ENCODE results near the gene VWA5B2. TPM values are rescaled to one million over a fixed set of nuclear protein-coding genes. Genes with fewer than 3 reads are reported as not detected.

VWA5B2 gene
- total RNA-seq, 1 experiment from 2014 or later = 1.4 TPM

DNA sequence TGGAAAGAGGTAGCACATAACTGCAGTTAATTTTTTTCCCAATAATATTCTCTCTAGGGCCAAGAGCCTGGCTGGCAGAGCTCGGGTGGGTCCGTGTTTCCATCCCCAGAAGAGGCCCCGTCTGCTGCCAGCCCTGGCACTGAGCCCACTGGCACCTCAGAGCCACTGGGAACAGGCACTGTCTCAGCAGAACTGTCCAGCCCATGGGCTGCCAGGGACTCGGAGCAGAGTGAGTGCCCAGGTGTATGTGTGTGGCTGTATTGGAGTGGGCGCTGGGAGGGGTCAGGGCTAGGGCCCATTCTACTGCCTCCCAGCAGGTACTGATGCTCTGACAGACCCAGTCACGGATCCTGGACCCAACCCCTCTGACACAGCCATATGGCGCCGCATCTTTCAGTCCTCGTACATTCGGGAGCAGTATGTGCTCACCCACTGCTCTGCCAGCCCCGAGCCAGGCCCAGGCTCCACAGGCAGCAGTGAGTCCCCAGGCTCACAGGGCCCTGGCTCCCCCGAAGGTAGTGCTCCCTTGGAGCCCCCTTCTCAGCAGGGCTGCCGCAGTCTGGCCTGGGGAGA, 8.9 kb downstream of the VWA5B2 start:
- H2AFZ ChIP-seq (ENCODE audit: low read length) = no peak overlapping the region
- H3K4me1 ChIP-seq (ENCODE audit: insufficient read depth, low read length) = peaks cover 9% of the 10 kb centered on the region
- H3F3A ChIP-seq (ENCODE audit: low read length, unreplicated experiment) = no peaks in the 10 kb centered on the region
- no peaks in the 10 kb centered on the region for H3K9me2 ChIP-seq (replicated peaks; ENCODE audit: low read length)
- no peak overlapping the region for H3K4me2 ChIP-seq (ENCODE audit: low read length)
- H3K9me3 ChIP-seq (ENCODE audit: low read length) = no peaks in the 10 kb centered on the region
- H3K9ac ChIP-seq (ENCODE audit: low read length) = no peak overlapping the region
- H3K79me2 ChIP-seq (ENCODE audit: low read length) = no peaks in the 10 kb centered on the region
- intact Hi-C loops (cut with micrococcal nuclease) = no loop called here
- CTCF ChIA-PET = no interaction called here
- TF ChIP-seq EZH2phosphoT487 (IDR thresholded peaks at IDR 0.05; ENCODE audit: borderline replicate concordance, low read length) (no peak), EZH2 (IDR thresholded peaks at IDR 0.05; ENCODE audit: low read length, unreplicated experiment) (no peak)
- TF ChIP-seq, protein P1, sequence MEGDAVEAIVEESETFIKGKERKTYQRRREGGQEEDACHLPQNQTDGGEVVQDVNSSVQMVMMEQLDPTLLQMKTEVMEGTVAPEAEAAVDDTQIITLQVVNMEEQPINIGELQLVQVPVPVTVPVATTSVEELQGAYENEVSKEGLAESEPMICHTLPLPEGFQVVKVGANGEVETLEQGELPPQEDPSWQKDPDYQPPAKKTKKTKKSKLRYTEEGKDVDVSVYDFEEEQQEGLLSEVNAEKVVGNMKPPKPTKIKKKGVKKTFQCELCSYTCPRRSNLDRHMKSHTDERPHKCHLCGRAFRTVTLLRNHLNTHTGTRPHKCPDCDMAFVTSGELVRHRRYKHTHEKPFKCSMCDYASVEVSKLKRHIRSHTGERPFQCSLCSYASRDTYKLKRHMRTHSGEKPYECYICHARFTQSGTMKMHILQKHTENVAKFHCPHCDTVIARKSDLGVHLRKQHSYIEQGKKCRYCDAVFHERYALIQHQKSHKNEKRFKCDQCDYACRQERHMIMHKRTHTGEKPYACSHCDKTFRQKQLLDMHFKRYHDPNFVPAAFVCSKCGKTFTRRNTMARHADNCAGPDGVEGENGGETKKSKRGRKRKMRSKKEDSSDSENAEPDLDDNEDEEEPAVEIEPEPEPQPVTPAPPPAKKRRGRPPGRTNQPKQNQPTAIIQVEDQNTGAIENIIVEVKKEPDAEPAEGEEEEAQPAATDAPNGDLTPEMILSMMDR (conservative IDR thresholded peaks at IDR 0.05; ENCODE audit: low read depth, low read length) = no peak
- no peak overlapping the region for H3K27ac ChIP-seq (ENCODE audit: low read length)
- DNase-seq = no peak
- H4K20me1 ChIP-seq (ENCODE audit: low read length) = no peaks in the 10 kb centered on the region
- H3K36me3 ChIP-seq (ENCODE audit: low read depth, low read length) = peaks cover 12% of the 10 kb centered on the region
- POLR2A ChIA-PET (ENCODE audit: unreplicated experiment) = no interaction called here
- H3K27me3 ChIP-seq (ENCODE audit: low read length) = no peaks in the 10 kb centered on the region
- ATAC-seq = no peak
- no peak overlapping the region for H3K4me3 ChIP-seq (ENCODE audit: low read length)
- BruUV-seq (replicated peaks) = no TSS peak

DNA sequence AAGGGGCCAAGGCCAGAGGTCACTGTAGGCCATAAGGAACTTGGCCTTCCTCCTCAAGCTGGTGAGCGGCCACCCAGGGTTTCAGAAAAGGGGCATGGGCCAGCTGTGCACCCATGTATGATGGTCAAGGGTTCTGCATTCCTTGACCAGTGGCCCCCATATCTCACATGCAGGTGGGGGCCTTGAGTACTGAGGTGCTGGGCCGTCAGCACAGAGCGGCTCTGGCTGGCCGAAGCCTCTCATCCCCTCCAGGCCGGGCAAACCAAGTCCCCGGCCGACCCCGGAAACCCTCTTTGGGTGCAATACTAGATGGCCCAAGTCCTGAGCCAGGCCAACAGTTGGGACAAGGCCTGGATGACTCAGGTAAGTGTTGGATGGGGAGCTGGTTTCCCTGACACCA, 9.8 kb downstream of the VWA5B2 start:
- no peaks in the 10 kb centered on the region for H3K79me2 ChIP-seq (ENCODE audit: low read length)
- no peaks in the 10 kb centered on the region for H3K27me3 ChIP-seq (ENCODE audit: low read length)
- H2AFZ ChIP-seq (ENCODE audit: low read length) = no peak overlapping the region
- TF ChIP-seq EZH2phosphoT487 (IDR thresholded peaks at IDR 0.05; ENCODE audit: borderline replicate concordance, low read length) (no peak), EZH2 (IDR thresholded peaks at IDR 0.05; ENCODE audit: low read length, unreplicated experiment) (no peak)
- TF ChIP-seq, protein P1 (conservative IDR thresholded peaks at IDR 0.05; ENCODE audit: low read depth, low read length) = no peak
- H4K20me1 ChIP-seq (ENCODE audit: low read length) = no peaks in the 10 kb centered on the region
- no peak overlapping the region for H3K9ac ChIP-seq (ENCODE audit: low read length)
- CTCF ChIA-PET = no interaction called here
- H3K9me2 ChIP-seq (replicated peaks; ENCODE audit: low read length) = no peaks in the 10 kb centered on the region
- intact Hi-C loops (cut with micrococcal nuclease) = no loop called here
- H3K4me2 ChIP-seq (ENCODE audit: low read length) = no peak overlapping the region
- POLR2A ChIA-PET (ENCODE audit: unreplicated experiment) = no interaction called here
- H3K4me1 ChIP-seq (ENCODE audit: insufficient read depth, low read length) = peaks cover 4% of the 10 kb centered on the region
- H3K36me3 ChIP-seq (ENCODE audit: low read depth, low read length) = peaks cover 18% of the 10 kb centered on the region
- no peak overlapping the region for H3K4me3 ChIP-seq (ENCODE audit: low read length)
- BruUV-seq (replicated peaks) = no TSS peak
- no peaks in the 10 kb centered on the region for H3K9me3 ChIP-seq (ENCODE audit: low read length)
- no peaks in the 10 kb centered on the region for H3F3A ChIP-seq (ENCODE audit: low read length, unreplicated experiment)
- ATAC-seq (no peak), DNase-seq (no peak)
- H3K27ac ChIP-seq (ENCODE audit: low read length) = no peak overlapping the region

DNA sequence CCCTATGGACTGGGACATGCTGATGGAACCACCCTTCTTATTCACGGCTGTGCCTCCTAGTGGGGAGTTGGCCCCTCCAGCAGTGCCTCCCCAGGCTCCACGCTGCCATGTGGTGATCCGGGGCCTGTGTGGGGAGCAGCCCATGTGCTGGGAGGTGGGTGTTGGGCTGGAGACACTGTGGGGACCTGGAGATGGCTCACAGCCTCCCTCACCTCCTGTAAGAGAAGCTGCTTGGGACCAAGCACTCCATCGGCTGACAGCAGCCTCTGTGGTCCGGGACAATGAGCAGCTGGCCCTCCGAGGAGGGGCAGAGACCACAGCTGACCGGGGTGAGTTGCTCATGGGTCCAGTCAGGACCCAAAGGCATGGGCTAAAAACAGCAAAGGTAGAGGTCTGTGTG, 10.3 kb downstream of the VWA5B2 start:
- H3K27me3 ChIP-seq (ENCODE audit: low read length) = no peaks in the 10 kb centered on the region
- ChIA-PET POLR2A (ENCODE audit: unreplicated experiment) (no interaction called here), CTCF (no interaction called here)
- no peaks in the 10 kb centered on the region for H4K20me1 ChIP-seq (ENCODE audit: low read length)
- no peak overlapping the region for H3K27ac ChIP-seq (ENCODE audit: low read length)
- H3K36me3 ChIP-seq (ENCODE audit: low read depth, low read length) = peaks cover 19% of the 10 kb centered on the region
- H3K9ac ChIP-seq (ENCODE audit: low read length) = no peak overlapping the region
- TSS peak; percentile 23 for BruUV-seq (replicated peaks)
- DNase-seq (no peak), ATAC-seq (no peak)
- H3K9me2 ChIP-seq (replicated peaks; ENCODE audit: low read length) = no peaks in the 10 kb centered on the region
- no peaks in the 10 kb centered on the region for H3F3A ChIP-seq (ENCODE audit: low read length, unreplicated experiment)
- no peak overlapping the region for H3K4me3 ChIP-seq (ENCODE audit: low read length)
- intact Hi-C loops (cut with micrococcal nuclease) = no loop called here
- H3K9me3 ChIP-seq (ENCODE audit: low read length) = no peaks in the 10 kb centered on the region
- no peaks in the 10 kb centered on the region for H3K4me1 ChIP-seq (ENCODE audit: insufficient read depth, low read length)
- H3K4me2 ChIP-seq (ENCODE audit: low read length) = no peak overlapping the region
- no peak overlapping the region for H2AFZ ChIP-seq (ENCODE audit: low read length)
- no peaks in the 10 kb centered on the region for H3K79me2 ChIP-seq (ENCODE audit: low read length)
- TF ChIP-seq EZH2phosphoT487 (IDR thresholded peaks at IDR 0.05; ENCODE audit: borderline replicate concordance, low read length) (no peak), EZH2 (IDR thresholded peaks at IDR 0.05; ENCODE audit: low read length, unreplicated experiment) (no peak)
- TF ChIP-seq, protein P1 (conservative IDR thresholded peaks at IDR 0.05; ENCODE audit: low read depth, low read length) = no peak

Data from PC-3 (cell line).